Measurements from ENCODE around the gene MAGI1.

DNA sequence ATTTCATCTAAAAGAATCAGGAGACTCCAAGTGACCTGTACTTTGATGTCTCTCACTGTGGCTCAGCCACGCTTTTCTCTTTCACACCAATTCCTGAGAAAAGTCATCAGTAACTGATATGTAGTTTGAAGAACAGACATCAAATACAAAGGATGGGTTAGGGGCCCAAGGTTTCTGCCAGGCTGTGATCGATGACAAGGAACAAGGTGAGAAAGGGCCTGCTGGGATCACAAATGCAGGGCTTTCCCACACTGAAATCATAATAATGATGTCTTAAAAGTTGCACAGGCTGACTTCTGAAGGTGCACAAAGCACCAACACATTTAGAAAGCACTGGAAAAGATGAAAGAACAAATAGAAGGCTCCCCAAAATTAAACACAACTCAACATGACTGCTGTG lies 396.9 kb downstream of the MAGI1 start:
- no peak for TF ChIP-seq CTCF (IDR thresholded peaks at IDR 0.05)
- TF ChIP-seq RAD21 (IDR thresholded peaks at IDR 0.05; ENCODE audit: low read length), result no peak
- no peak for TF ChIP-seq POLR2AphosphoS5 (IDR thresholded peaks at IDR 0.05; ENCODE audit: low read depth, low read length)
- TF ChIP-seq FOXJ3 (CRISPR knock-in tag; IDR thresholded peaks at IDR 0.05), result no peak

Data from SK-N-SH (cell line).